Measurements from ENCODE around the gene PAQR5. TPM values are rescaled to one million over a fixed set of nuclear protein-coding genes. Genes with fewer than 3 reads are reported as not detected.

PAQR5 gene
- total and polyA plus RNA-seq, 9 of the 15 experiments (the other 6 are each of a cell fraction or from before 2014, with no cell fraction given), result 0.04 to 0.08 TPM; not detected in 7

DNA sequence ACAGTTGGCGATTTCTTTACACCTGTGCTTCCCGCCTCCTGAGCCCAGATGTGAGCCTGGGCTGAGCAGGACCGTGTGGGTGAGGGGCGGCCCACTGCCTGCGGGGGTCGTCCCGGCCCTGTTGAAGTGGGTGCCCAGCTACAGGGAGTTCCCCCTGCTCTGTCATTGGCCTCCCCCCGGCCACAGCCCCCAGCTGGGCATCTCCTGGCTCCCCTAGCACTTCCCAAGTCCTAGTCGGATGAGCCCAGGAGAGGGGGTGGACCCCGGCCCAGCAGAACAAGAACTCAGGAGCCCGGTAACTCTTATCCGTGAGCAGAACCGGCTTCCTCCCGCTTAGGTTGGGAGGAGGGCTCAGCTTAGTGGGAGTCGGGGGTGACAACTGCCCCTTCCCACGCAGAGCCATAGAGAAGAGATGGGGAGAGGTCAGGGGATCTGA is 757 bp downstream of the PAQR5 start:
- no peak overlapping the region for H3K4me3 ChIP-seq
- no peaks in the 10 kb centered on the region for H3K9me1 ChIP-seq (ENCODE audit: control insufficient read depth, insufficient read depth, low read length)
- BruUV-seq (replicated peaks), result no TSS peak
- ChIA-PET CTCF (ENCODE audit: low intra/inter-chr PET ratio) (no interaction called here), POLR2A (interaction anchor here (0.7 to 0.9 kb wide), 2 partner anchors 9 to 190 kb away, joined by 3 to 4 read pairs; no protein-coding TSS in a partner anchor)
- H3K36me3 ChIP-seq (ENCODE audit: control insufficient read depth, insufficient read depth, low read length), result no peaks in the 10 kb centered on the region
- DNase-seq (ENCODE audit: extremely low read depth in 1 of 4, low spot score in 3 of 4) (no peak), ATAC-seq (no peak), FAIRE-seq (no peak)
- H3K9me3 ChIP-seq (replicated peaks; ENCODE audit: control insufficient read depth, insufficient read depth, low read depth, low read length), result no peaks in the 10 kb centered on the region
- in situ Hi-C loops (cut with MboI) (no loop called here), intact Hi-C loops (cut with micrococcal nuclease) (no loop called here)
- no peak overlapping the region for H3K27ac ChIP-seq (ENCODE audit: extremely low read depth, low read depth, low read length)
- 2% methylated on average over 15 of the region's 16 CpGs for WGBS (ENCODE audit: insufficient coverage, low coverage, missing lambda C conversion rate)
- no peak overlapping the region for H3K9ac ChIP-seq (ENCODE audit: insufficient read depth in 1 of 2, low read depth in 2 of 2, low read length in 2 of 2)
- H3K27me3 ChIP-seq (ENCODE audit: control insufficient read depth in 2 of 2, insufficient read depth in 2 of 2, low read length in 2 of 2), result peaks cover 35 to 56% of the 10 kb centered on the region in 2 experiments; a peak in 4 of 5 replicates
- no peak for TF ChIP-seq STAT5B (CRISPR knock-in tag; IDR thresholded peaks at IDR 0.05)
- TF ChIP-seq HEY1 (CRISPR knock-in tag; IDR thresholded peaks at IDR 0.05; ENCODE audit: borderline replicate concordance), result no peak
- TF ChIP-seq TARDBP (IDR thresholded peaks at IDR 0.05), result no peak
- TF ChIP-seq, protein P1, sequence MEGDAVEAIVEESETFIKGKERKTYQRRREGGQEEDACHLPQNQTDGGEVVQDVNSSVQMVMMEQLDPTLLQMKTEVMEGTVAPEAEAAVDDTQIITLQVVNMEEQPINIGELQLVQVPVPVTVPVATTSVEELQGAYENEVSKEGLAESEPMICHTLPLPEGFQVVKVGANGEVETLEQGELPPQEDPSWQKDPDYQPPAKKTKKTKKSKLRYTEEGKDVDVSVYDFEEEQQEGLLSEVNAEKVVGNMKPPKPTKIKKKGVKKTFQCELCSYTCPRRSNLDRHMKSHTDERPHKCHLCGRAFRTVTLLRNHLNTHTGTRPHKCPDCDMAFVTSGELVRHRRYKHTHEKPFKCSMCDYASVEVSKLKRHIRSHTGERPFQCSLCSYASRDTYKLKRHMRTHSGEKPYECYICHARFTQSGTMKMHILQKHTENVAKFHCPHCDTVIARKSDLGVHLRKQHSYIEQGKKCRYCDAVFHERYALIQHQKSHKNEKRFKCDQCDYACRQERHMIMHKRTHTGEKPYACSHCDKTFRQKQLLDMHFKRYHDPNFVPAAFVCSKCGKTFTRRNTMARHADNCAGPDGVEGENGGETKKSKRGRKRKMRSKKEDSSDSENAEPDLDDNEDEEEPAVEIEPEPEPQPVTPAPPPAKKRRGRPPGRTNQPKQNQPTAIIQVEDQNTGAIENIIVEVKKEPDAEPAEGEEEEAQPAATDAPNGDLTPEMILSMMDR (IDR thresholded peaks at IDR 0.05 in 2 of 3, conservative IDR thresholded peaks at IDR 0.05 in 1 of 3; ENCODE audit: insufficient read depth in 2 of 3, low read depth in 1 of 3, low read length in 3 of 3), result no peak
- no peak for TF ChIP-seq SRSF1 (IDR thresholded peaks at IDR 0.05; ENCODE audit: low read depth, low read length)
- TF ChIP-seq LARP7 (IDR thresholded peaks at IDR 0.05), result no peak
- no peak for TF ChIP-seq THRAP3 (IDR thresholded peaks at IDR 0.05; ENCODE audit: borderline replicate concordance)
- no peak for TF ChIP-seq ID3 (CRISPR knock-in tag; IDR thresholded peaks at IDR 0.05)
- TF ChIP-seq ID3 (tag; IDR thresholded peaks at IDR 0.05), result no peak
- TF ChIP-seq CHCHD3 (CRISPR knock-in tag; IDR thresholded peaks at IDR 0.05), result no peak
- TF ChIP-seq TCFL5 (CRISPR knock-in tag; conservative IDR thresholded peaks at IDR 0.05), result no peak
- TF ChIP-seq NELFE (IDR thresholded peaks at IDR 0.05; ENCODE audit: insufficient read depth, insufficient read length), result no peak
- H3K4me2 ChIP-seq (ENCODE audit: insufficient read depth, low read length), result no peak overlapping the region
- peaks cover 0 to 11% of the 10 kb centered on the region in 2 experiments; a peak in 2 of 5 replicates for H3K4me1 ChIP-seq (replicated peaks in 1 of 2; ENCODE audit: control insufficient read depth in 2 of 2, insufficient read depth in 2 of 2, low read length in 2 of 2)
- H4K20me1 ChIP-seq (replicated peaks; ENCODE audit: control insufficient read depth, insufficient read depth, low read length), result no peaks in the 10 kb centered on the region; the same call in 1 of the 2 replicates
- no peak overlapping the region for H2AFZ ChIP-seq (ENCODE audit: low read depth, low read length)
- no peaks in the 10 kb centered on the region for H3K79me2 ChIP-seq (ENCODE audit: control insufficient read depth, insufficient read depth, low read length)
